ENCODE measurements around the gene OGFOD3. TPM values are rescaled to one million over a fixed set of nuclear protein-coding genes. Genes with fewer than 3 reads are reported as not detected.
"Not testable (repeated sequence)": the region's sequence is repeated elsewhere in the genome, so short reads cannot be mapped to it uniquely, and the experiment has no call there.

OGFOD3 gene
- total and polyA plus RNA-seq, 8 donors, result 10.5 to 30.4 (median 17.4) TPM

- DNase-seq, result no peak
- no peak overlapping the region for H3K4me3 ChIP-seq
- H3K27me3 ChIP-seq, result peaks cover 2 to 84% (median 39%) of the 10 kb centered on the region in 3 donors
- no peak overlapping the region for H3K27ac ChIP-seq
- H3K9me3 ChIP-seq, result no peaks in the 10 kb centered on the region
- peaks cover 7 to 32% (median 24%) of the 10 kb centered on the region in 4 donors for H3K4me1 ChIP-seq
- 51 to 57% (median 53%) methylated on average over 23 of the region's 23 CpGs for WGBS, 5 donors
- intact Hi-C loops (cut with DNase I; ENCODE audit: low total_unique reads), result no loop called here
- H3K36me3 ChIP-seq, result no peaks in the 10 kb centered on the region
- TF ChIP-seq POLR2AphosphoS5 (IDR thresholded peaks at IDR 0.05), result no peak
- TF ChIP-seq CTCF (IDR thresholded peaks at IDR 0.05), result no peak
- TF ChIP-seq EP300 (IDR thresholded peaks at IDR 0.05), result no peak
- TF ChIP-seq POLR2A (IDR thresholded peaks at IDR 0.05), result no peak
These were observed 37.3 kb downstream of the OGFOD3 start for GRCh38 chr17:82380860-82381702.

DNA sequence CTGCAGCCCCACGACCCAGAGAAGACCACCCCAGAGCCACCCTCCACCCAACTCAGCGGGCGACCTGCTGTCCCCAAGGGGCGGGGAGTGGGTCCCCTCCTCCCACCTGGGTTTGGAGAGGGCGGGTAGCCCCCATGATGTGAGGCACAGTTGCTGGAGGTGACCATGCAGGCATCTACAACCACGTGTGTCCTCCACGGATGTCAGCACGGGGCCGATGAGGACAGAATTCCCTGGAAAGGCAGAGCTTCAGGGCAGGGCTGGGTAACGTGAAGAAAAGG is 39.7 kb downstream of the OGFOD3 start:
- Histone ChIP-seq H3K4me1 (peaks cover 0 to 26% (median 6%) of the 10 kb centered on the region in 4 donors), H3K27me3 (peaks cover 8 to 84% (median 53%) of the 10 kb centered on the region in 3 donors), H3K9me3 (no peaks in the 10 kb centered on the region), H3K27ac (no peak overlapping the region), H3K4me3 (no peak overlapping the region), H3K36me3 (no peaks in the 10 kb centered on the region)
- no peak for TF ChIP-seq POLR2AphosphoS5 (IDR thresholded peaks at IDR 0.05)
- no peak for TF ChIP-seq CTCF (IDR thresholded peaks at IDR 0.05)
- TF ChIP-seq EP300 (IDR thresholded peaks at IDR 0.05), result no peak
- intact Hi-C loops (cut with DNase I; ENCODE audit: low total_unique reads), result no loop called here
- WGBS, 5 donors, result 53 to 66% (median 62%) methylated on average over 10 of the region's 10 CpGs
- no peak for DNase-seq

- TF ChIP-seq EP300 (IDR thresholded peaks at IDR 0.05), result no peak
- no peak for TF ChIP-seq POLR2AphosphoS5 (IDR thresholded peaks at IDR 0.05)
- no peak for TF ChIP-seq POLR2A (IDR thresholded peaks at IDR 0.05)
- no peak for TF ChIP-seq CTCF (IDR thresholded peaks at IDR 0.05)
- H3K27ac ChIP-seq, result no peak overlapping the region
- peaks cover 8 to 84% (median 53%) of the 10 kb centered on the region in 3 donors for H3K27me3 ChIP-seq
- peaks cover 0 to 26% (median 6%) of the 10 kb centered on the region in 4 donors for H3K4me1 ChIP-seq
- H3K36me3 ChIP-seq, result no peaks in the 10 kb centered on the region
- DNase-seq, result no peak
- H3K4me3 ChIP-seq, result no peak overlapping the region
- 70 to 83% (median 79%) methylated on average over 30 to 31 of the region's 31 CpGs for WGBS, 5 donors
- intact Hi-C loops (cut with DNase I; ENCODE audit: low total_unique reads), result no loop called here
- H3K9me3 ChIP-seq, result no peaks in the 10 kb centered on the region
These were observed 40.3 kb downstream of the OGFOD3 start for GRCh38 chr17:82377924-82378740.

- H3K36me3 ChIP-seq; H3K27ac ChIP-seq; H3K4me3 ChIP-seq; intact Hi-C loops (cut with DNase I; ENCODE audit: low total_unique reads); H3K9me3 ChIP-seq; DNase-seq: not testable (repeated sequence)
- Histone ChIP-seq H3K27me3 (peaks cover 9 to 84% (median 57%) of the 10 kb centered on the region in 3 donors), H3K4me1 (peaks cover 0 to 34% (median 13%) of the 10 kb centered on the region in 4 donors)
- WGBS, 5 donors, result 41 to 73% (median 59%) methylated on average over 2 to 3 of the region's 5 CpGs
These were observed 41.1 kb downstream of the OGFOD3 start for GRCh38 chr17:82377294-82377693.

Data from stomach (tissue), 9 donors.